ENCODE data around the gene NPAS3.

The NPAS3 gene

GRCh38 chr14:33534632-33535031 is 596.0 kb downstream of the NPAS3 start:
- Histone ChIP-seq H3K4me2 (ENCODE audit: low read length) (no peak overlapping the region), H3K27ac (ENCODE audit: low read length) (no peak overlapping the region), H3K4me3 (ENCODE audit: low read length) (no peak overlapping the region), H4K20me1 (ENCODE audit: insufficient read depth, low read length) (no peaks in the 10 kb centered on the region), H3K9me3 (ENCODE audit: insufficient read depth, low read length) (no peaks in the 10 kb centered on the region), H3K36me3 (replicated peaks; ENCODE audit: low read depth, low read length) (no peaks in the 10 kb centered on the region), H3K27me3 (ENCODE audit: low read depth, low read length) (no peaks in the 10 kb centered on the region), H2AFZ (ENCODE audit: low read depth, low read length) (no peak overlapping the region), H3K4me1 (ENCODE audit: low read length) (peaks cover 37% of the 10 kb centered on the region), H3K9ac (ENCODE audit: low read length) (no peak overlapping the region), H3K79me2 (ENCODE audit: low read length) (no peaks in the 10 kb centered on the region)
- TF ChIP-seq, protein P1, sequence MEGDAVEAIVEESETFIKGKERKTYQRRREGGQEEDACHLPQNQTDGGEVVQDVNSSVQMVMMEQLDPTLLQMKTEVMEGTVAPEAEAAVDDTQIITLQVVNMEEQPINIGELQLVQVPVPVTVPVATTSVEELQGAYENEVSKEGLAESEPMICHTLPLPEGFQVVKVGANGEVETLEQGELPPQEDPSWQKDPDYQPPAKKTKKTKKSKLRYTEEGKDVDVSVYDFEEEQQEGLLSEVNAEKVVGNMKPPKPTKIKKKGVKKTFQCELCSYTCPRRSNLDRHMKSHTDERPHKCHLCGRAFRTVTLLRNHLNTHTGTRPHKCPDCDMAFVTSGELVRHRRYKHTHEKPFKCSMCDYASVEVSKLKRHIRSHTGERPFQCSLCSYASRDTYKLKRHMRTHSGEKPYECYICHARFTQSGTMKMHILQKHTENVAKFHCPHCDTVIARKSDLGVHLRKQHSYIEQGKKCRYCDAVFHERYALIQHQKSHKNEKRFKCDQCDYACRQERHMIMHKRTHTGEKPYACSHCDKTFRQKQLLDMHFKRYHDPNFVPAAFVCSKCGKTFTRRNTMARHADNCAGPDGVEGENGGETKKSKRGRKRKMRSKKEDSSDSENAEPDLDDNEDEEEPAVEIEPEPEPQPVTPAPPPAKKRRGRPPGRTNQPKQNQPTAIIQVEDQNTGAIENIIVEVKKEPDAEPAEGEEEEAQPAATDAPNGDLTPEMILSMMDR (IDR thresholded peaks at IDR 0.05; ENCODE audit: low read depth, low read length), result no peak
- TF ChIP-seq EZH2phosphoT487 (IDR thresholded peaks at IDR 0.05; ENCODE audit: low read depth), result no peak

GRCh38 chr14:33539918-33540357 is 601.3 kb downstream of the NPAS3 start:
- H3K4me3 ChIP-seq (ENCODE audit: low read length), result peak overlapping the region; percentile 16
- H3K79me2 ChIP-seq (ENCODE audit: low read length), result no peaks in the 10 kb centered on the region
- H2AFZ ChIP-seq (ENCODE audit: low read depth, low read length), result peak overlapping the region; percentile 51
- peaks cover 66% of the 10 kb centered on the region for H3K4me1 ChIP-seq (ENCODE audit: low read length)
- H3K4me2 ChIP-seq (ENCODE audit: low read length), result peak overlapping the region; percentile 69
- peak overlapping the region; percentile 46 for H3K9ac ChIP-seq (ENCODE audit: low read length)
- TF ChIP-seq, protein P1 (IDR thresholded peaks at IDR 0.05; ENCODE audit: low read depth, low read length), result no peak
- TF ChIP-seq EZH2phosphoT487 (IDR thresholded peaks at IDR 0.05; ENCODE audit: low read depth), result no peak
- no peaks in the 10 kb centered on the region for H3K9me3 ChIP-seq (ENCODE audit: insufficient read depth, low read length)
- peak overlapping the region; percentile 99 for H3K27ac ChIP-seq (ENCODE audit: low read length)
- H3K36me3 ChIP-seq (replicated peaks; ENCODE audit: low read depth, low read length), result peaks cover under 1% of the 10 kb centered on the region
- no peaks in the 10 kb centered on the region for H3K27me3 ChIP-seq (ENCODE audit: low read depth, low read length)
- no peaks in the 10 kb centered on the region for H4K20me1 ChIP-seq (ENCODE audit: insufficient read depth, low read length)

GRCh38 chr14:33541171-33541570 is 602.5 kb downstream of the NPAS3 start:
- peak overlapping the region; percentile 69 for H3K4me2 ChIP-seq (ENCODE audit: low read length)
- no peaks in the 10 kb centered on the region for H3K79me2 ChIP-seq (ENCODE audit: low read length)
- H4K20me1 ChIP-seq (ENCODE audit: insufficient read depth, low read length), result no peaks in the 10 kb centered on the region
- H3K9ac ChIP-seq (ENCODE audit: low read length), result peak overlapping the region; percentile 77; the same call in 1 of the 2 replicates
- TF ChIP-seq, protein P1 (IDR thresholded peaks at IDR 0.05; ENCODE audit: low read depth, low read length), result no peak
- TF ChIP-seq EZH2phosphoT487 (IDR thresholded peaks at IDR 0.05; ENCODE audit: low read depth), result no peak
- no peaks in the 10 kb centered on the region for H3K9me3 ChIP-seq (ENCODE audit: insufficient read depth, low read length)
- peak overlapping the region; percentile 99 for H3K27ac ChIP-seq (ENCODE audit: low read length)
- H3K27me3 ChIP-seq (ENCODE audit: low read depth, low read length), result no peaks in the 10 kb centered on the region
- 0 out of 2 replicates have a peak overlapping the region, but pooled peaks have one; percentile 16 for H3K4me3 ChIP-seq (ENCODE audit: low read length)
- peaks cover 66% of the 10 kb centered on the region for H3K4me1 ChIP-seq (ENCODE audit: low read length)
- peaks cover 3% of the 10 kb centered on the region for H3K36me3 ChIP-seq (replicated peaks; ENCODE audit: low read depth, low read length)
- no peak overlapping the region for H2AFZ ChIP-seq (ENCODE audit: low read depth, low read length)

- Histone ChIP-seq H2AFZ (ENCODE audit: low read depth, low read length) (peak overlapping the region; percentile 12; the same call in 1 of the 2 replicates), H3K4me2 (ENCODE audit: low read length) (peak overlapping the region; percentile 69), H3K4me1 (ENCODE audit: low read length) (peaks cover 66% of the 10 kb centered on the region), H3K36me3 (replicated peaks; ENCODE audit: low read depth, low read length) (peaks cover 6% of the 10 kb centered on the region), H3K27me3 (ENCODE audit: low read depth, low read length) (no peaks in the 10 kb centered on the region), H3K9me3 (ENCODE audit: insufficient read depth, low read length) (no peaks in the 10 kb centered on the region), H3K4me3 (ENCODE audit: low read length) (peak overlapping the region; percentile 39; the same call in 1 of the 2 replicates), H3K27ac (ENCODE audit: low read length) (peak overlapping the region; percentile 99), H3K9ac (ENCODE audit: low read length) (peak overlapping the region; percentile 77), H3K79me2 (ENCODE audit: low read length) (no peaks in the 10 kb centered on the region), H4K20me1 (ENCODE audit: insufficient read depth, low read length) (no peaks in the 10 kb centered on the region)
- no peak for TF ChIP-seq EZH2phosphoT487 (IDR thresholded peaks at IDR 0.05; ENCODE audit: low read depth)
- TF ChIP-seq, protein P1 (IDR thresholded peaks at IDR 0.05; ENCODE audit: low read depth, low read length), result no peak
Measured at GRCh38 chr14:33542338-33543287, 603.9 kb downstream of the NPAS3 start.

All from OCI-LY3 (cell line).